Skeletal muscle satellite cell (primary cell): ENCODE results near the gene WDR37.
A peak's percentile ranks its signal among the peaks of the same experiment; 100 is the strongest.

Source experiments
- H3K27me3 ChIP-seq: 2 replicates; pipeline ENCODE4 v1.7.0; 2013; ENCODE audit warnings: low read length; ENCODE audit not compliant: control insufficient read depth, insufficient read depth
- H3K36me3 ChIP-seq: 2 replicates; pipeline ENCODE4 v1.7.0; 2013; ENCODE audit warnings: mild to moderate bottlenecking, control low read depth, low read length; ENCODE audit not compliant: insufficient read depth
- H3K4me1 ChIP-seq: 2 replicates; pipeline ENCODE4 v1.7.0; 2013; ENCODE audit warnings: low read length; ENCODE audit not compliant: control insufficient read depth, insufficient read depth
- H3K4me2 ChIP-seq: 2 replicates; pipeline ENCODE4 v1.7.0; 2013; ENCODE audit warnings: mild to moderate bottlenecking, low read length
- H3K4me3 ChIP-seq: 2 replicates; pipeline ENCODE4 v1.7.0; 2013; ENCODE audit warnings: low read length
- H3K9ac ChIP-seq: 2 replicates; pipeline ENCODE4 v1.7.0; 2013; ENCODE audit warnings: mild to moderate bottlenecking, low read depth, low read length, moderate library complexity
- H3K9me3 ChIP-seq: replicated peaks from 2 replicates; pipeline ENCODE4 v1.7.0; 2013; ENCODE audit warnings: mild to moderate bottlenecking, control low read depth, low read length

WDR37 gene

DNA sequence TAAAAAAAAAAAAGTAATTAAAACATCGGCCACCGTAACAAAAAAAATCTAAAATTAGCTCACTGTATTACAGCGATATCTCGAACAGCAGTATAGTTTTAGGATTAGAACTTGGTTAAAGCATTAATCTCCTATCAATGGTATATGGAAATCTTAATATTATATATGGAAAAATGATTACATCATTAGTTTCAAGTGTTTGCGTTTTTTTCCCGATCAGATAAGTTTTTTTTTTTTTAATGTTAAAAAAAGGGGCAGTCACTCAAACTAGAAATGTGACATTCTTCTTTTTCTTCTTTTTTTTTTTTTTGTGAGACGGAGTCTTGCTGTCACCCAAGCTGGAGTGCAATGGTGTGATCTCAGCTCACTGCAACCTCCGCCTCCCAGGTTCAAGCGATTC lies 14.7 kb upstream of the WDR37 start:
- no peaks in the 10 kb centered on the region for H3K9me3 ChIP-seq
- peaks cover 20% of the 10 kb centered on the region for H3K4me1 ChIP-seq
- no peak overlapping the region for H3K4me3 ChIP-seq
- H3K27me3 ChIP-seq, result no peaks in the 10 kb centered on the region
- H3K9ac ChIP-seq, result no peak overlapping the region
- H3K4me2 ChIP-seq, result no peak overlapping the region
- peaks cover 57% of the 10 kb centered on the region for H3K36me3 ChIP-seq

DNA sequence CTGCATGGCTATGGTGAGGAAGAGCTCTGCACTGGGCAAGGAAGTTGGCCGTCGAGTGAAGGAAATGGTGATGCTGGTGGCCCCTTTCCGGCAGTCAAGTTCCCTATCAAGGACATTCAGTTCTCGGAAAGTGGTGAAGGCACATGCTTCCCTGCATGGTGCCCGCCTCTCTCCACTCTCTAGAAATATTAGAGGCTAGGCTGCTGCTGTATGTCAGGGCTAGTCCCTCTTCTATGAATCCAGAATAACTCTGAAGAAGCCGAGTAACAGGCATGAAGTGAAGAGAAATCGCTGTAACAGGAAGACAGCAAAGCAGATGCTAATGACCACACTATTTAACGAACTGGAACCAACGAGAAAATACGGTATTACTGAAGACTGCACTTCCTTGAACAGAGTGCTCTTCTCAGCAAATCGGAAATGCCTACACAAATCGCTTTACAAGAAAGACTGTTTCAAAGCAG lies 12.6 kb upstream of the WDR37 start:
- Histone ChIP-seq H3K36me3 (peaks cover 39% of the 10 kb centered on the region), H3K27me3 (no peaks in the 10 kb centered on the region), H3K9ac (no peak overlapping the region), H3K9me3 (no peaks in the 10 kb centered on the region), H3K4me2 (peak overlapping the region; percentile 36), H3K4me3 (no peak overlapping the region), H3K4me1 (peaks cover 24% of the 10 kb centered on the region)

DNA sequence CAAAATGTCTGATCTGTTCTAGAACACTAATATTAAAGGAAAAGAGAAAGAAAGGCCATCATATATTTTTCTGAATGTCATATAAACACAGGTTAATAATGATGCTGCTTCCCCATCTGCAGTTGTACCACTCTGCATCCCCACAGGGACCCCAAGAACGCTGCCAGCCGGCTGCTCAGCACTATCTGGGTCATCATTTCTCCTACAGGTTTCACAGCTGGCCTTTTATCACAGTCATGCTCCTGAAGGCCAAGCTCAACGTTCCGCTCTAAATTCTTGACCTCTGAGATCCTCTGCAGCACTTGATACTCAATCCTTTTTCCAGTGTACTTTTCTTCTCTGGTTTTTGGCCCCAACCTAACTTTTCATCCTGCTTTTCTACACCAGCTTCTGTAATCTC lies 12.0 kb upstream of the WDR37 start:
- peaks cover 24% of the 10 kb centered on the region for H3K4me1 ChIP-seq

DNA sequence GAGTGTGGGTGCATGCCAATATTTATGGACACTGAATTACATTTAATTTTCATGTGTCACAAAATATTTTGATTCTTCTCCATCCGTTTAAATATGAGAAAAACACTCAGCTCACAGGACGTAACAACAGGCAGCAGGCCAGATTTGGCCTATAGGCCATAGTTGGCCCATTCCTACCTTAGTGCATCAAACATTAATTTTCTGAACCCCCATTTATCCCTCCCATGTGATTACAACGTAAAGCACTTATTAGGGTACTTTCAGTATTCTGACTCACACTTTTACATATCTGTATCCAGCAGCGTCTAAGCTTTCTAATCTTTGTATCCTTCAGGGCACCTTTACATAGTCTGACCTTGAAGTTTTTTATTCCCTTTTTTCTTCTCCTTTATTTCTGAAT lies 11.2 kb upstream of the WDR37 start:
- H3K4me1 ChIP-seq, result peaks cover 24% of the 10 kb centered on the region
- H3K4me3 ChIP-seq, result no peak overlapping the region
- peak overlapping the region; percentile 16 for H3K9ac ChIP-seq
- peaks cover 34% of the 10 kb centered on the region for H3K36me3 ChIP-seq
- H3K27me3 ChIP-seq, result no peaks in the 10 kb centered on the region
- H3K4me2 ChIP-seq, result peak overlapping the region; percentile 36
- H3K9me3 ChIP-seq, result no peaks in the 10 kb centered on the region

More for the DNA sequence above, 12.0 kb upstream of the WDR37 start:
- H3K9ac ChIP-seq, result peak overlapping the region; percentile 16
- no peaks in the 10 kb centered on the region for H3K9me3 ChIP-seq
- H3K4me2 ChIP-seq, result peak overlapping the region; percentile 36
- peaks cover 39% of the 10 kb centered on the region for H3K36me3 ChIP-seq
- no peak overlapping the region for H3K4me3 ChIP-seq
- no peaks in the 10 kb centered on the region for H3K27me3 ChIP-seq

DNA sequence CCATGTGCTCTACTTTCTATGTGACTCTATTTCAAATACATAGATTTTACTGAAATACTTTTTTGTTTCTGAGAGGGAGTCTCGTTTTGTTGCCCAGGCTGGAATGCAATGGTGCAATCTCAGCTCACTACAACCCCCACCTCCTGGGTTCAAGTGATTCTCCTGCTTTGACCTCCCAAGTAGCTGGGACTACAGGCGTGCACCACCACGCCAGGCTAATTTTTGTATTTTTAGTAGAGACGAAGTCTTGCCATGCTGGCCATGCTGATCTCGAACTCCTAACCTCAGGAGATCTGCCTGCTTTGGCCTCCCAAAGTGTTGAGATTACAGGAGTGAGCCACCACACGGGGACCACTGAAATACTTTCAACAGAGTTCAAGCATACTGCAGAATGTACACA lies 10.8 kb upstream of the WDR37 start:
- Histone ChIP-seq H3K4me2 (peak overlapping the region; percentile 36), H3K9me3 (no peaks in the 10 kb centered on the region), H3K9ac (no peak overlapping the region), H3K4me1 (peaks cover 26% of the 10 kb centered on the region), H3K4me3 (no peak overlapping the region), H3K27me3 (no peaks in the 10 kb centered on the region), H3K36me3 (peaks cover 30% of the 10 kb centered on the region)

DNA sequence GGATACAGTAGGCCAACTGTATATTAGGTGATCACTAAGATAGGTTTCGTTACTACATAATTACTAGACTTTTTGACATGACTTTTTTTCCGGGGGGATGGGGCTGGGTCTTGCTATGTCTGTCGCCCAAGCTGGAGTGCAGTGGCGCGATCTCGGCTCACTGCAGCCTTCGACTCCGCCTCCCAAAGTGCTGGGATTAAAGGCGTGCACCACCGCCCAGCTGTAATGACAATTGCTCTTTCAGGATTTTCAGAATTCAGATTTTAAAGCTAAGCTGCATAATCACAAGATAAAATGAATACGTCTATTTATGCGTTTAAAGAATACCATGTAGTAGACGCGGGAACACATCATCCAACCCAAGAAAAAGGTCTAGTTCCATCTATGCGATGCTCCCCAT lies 8.2 kb upstream of the WDR37 start:
- Histone ChIP-seq H3K36me3 (peaks cover 22% of the 10 kb centered on the region), H3K9ac (peak overlapping the region; percentile 95), H3K9me3 (no peaks in the 10 kb centered on the region), H3K4me2 (peak overlapping the region; percentile 92), H3K4me1 (peaks cover 33% of the 10 kb centered on the region), H3K4me3 (peak overlapping the region; percentile 91), H3K27me3 (no peaks in the 10 kb centered on the region)

DNA sequence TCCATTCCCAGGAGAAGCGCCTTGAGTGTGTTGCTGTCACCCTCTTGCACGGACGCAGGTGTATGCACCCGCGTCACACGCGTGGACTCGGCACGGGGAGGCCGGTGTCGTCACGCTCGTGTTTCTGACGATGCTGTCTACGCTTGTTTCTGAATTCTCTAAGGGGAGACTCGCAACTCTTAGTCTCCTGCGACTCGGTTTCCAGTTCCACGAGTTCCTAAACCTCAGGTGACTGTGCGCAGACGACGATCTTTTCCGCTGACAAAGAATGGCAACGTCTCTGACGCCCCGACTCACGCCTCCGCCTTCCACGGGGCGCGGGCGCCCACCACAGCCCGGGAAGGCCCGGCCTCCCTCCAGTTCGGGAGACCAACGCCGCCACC lies 7.8 kb upstream of the WDR37 start:
- Histone ChIP-seq H3K9me3 (no peaks in the 10 kb centered on the region), H3K36me3 (peaks cover 18% of the 10 kb centered on the region), H3K4me2 (peak overlapping the region; percentile 92), H3K9ac (peak overlapping the region; percentile 95), H3K27me3 (no peaks in the 10 kb centered on the region), H3K4me3 (peak overlapping the region; percentile 91), H3K4me1 (peaks cover 32% of the 10 kb centered on the region)

DNA sequence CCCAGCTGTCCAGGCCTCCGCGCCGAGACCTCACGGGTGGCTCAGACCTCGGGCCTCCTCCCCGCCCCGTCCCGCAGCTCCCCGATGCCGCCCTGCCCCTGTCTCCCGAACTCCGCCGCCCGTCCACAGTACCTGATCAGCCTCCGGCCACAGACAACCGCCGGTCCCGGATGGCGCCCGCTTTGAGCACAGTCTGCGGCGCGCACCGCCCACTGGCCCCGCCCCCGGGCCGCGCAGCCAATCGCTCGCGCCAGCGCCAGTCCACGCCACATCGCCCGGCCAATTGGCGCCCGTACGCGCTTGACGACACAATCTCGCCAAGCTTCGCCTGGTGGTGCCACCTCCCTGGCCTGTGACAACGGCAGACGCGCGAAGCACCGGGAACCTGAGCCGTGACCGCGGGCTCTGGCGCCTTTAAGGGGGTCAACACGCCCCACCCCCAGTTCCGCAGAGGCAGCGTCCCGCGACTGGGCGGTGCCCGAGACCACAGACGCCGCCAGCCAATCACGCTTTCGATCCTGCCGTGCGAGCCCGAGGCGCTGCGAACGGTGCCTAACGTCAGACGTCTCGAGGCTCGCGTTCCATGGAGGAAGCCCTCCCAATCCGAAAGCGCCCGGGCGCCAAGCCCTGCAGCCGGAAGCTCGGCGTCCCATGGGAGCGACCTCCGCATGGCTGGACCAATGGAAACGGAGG lies 7.3 kb upstream of the WDR37 start, which contains the start of gene IDI1:
IDI1 (minus strand) TSS at position 388 of the 693 bp plus-strand sequence; CDS start at position 272, 116 bp downstream.
- Histone ChIP-seq H3K9ac (peak within 1 kb of the TSS; percentile 95), H3K9me3 (no peaks in the 10 kb centered on the region), H3K27me3 (no peaks in the 10 kb centered on the region), H3K36me3 (peaks cover 12% of the 10 kb centered on the region), H3K4me1 (peaks cover 26% of the 10 kb centered on the region), H3K4me3 (peak within 1 kb of the TSS; percentile 91), H3K4me2 (peak within 1 kb of the TSS; percentile 92)

DNA sequence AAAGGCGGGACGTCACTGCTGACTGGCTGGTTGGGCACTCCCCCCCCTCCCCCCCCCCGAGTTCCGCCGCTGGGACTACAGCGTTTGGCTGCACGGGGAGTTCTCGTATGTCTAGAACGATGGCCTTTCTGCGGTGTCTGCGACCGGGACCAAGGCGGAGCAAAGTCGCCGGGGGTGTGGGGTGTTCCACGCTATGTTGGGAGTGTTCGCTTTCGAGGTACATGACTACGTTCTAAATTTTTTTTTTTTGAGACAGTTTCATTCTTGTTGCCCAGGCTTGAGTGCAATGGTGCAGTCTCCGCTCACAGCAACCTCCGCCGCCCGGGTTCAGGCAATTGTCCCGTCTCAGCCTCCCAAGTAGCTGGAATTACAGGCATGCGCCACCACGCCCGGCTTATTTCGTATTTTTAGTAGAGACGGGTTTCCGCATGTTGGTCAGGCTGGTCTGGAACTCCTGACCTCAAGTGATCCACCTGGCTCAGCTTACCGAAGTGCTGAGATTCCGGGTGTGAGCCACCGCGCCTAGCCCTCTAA lies 6.7 kb upstream of the WDR37 start:
- H3K27me3 ChIP-seq, result no peaks in the 10 kb centered on the region
- no peaks in the 10 kb centered on the region for H3K9me3 ChIP-seq
- H3K36me3 ChIP-seq, result peaks cover 15% of the 10 kb centered on the region
- peaks cover 24% of the 10 kb centered on the region for H3K4me1 ChIP-seq
- peak overlapping the region; percentile 91 for H3K4me3 ChIP-seq
- peak overlapping the region; percentile 95 for H3K9ac ChIP-seq
- H3K4me2 ChIP-seq, result peak overlapping the region; percentile 85

DNA sequence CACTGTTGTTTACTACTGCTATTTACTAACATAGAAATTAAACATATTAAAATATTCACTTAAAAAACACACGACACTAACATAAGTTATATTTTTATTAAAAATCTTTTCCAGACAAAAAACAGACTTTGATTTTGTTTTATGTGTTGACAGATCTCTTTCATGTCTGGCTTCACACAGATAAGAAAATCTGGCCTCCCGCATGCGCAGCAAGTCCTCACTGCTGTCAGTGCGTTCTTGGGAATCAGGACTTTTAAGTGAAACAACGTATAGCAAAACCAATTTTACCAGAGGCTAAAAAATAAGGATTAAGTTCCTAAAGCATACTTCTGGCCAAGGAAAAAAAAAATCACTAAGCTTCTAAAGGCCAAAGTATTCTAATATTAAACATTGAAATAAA lies 6.0 kb upstream of the WDR37 start:
- Histone ChIP-seq H3K4me1 (peaks cover 24% of the 10 kb centered on the region), H3K9me3 (no peaks in the 10 kb centered on the region), H3K4me3 (peak overlapping the region; percentile 91), H3K9ac (peak overlapping the region; percentile 95), H3K4me2 (peak overlapping the region; percentile 85), H3K36me3 (peaks cover 15% of the 10 kb centered on the region), H3K27me3 (no peaks in the 10 kb centered on the region)

DNA sequence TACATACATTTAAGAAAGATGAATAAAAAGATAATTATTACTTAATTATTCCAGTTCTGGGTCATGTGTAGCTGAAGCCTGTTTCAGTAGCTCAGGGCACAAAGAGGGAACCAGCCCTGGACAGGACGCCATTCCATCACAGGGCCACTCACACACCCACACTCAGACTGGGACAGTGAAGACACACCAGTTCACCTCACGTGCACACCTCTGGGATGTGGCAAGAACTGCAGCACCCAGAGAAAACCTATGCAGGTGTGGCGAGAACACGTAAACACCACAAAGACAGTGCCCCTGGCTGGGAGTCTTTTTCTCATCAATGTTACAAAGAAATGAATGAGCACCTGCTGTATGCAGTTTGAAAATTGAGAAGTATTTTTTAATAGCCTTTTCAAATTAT lies 5.6 kb upstream of the WDR37 start:
- no peaks in the 10 kb centered on the region for H3K27me3 ChIP-seq
- no peaks in the 10 kb centered on the region for H3K9me3 ChIP-seq
- peak overlapping the region; percentile 95 for H3K9ac ChIP-seq
- H3K36me3 ChIP-seq, result peaks cover 15% of the 10 kb centered on the region
- peak overlapping the region; percentile 85 for H3K4me2 ChIP-seq
- peak overlapping the region; percentile 91 for H3K4me3 ChIP-seq
- H3K4me1 ChIP-seq, result peaks cover 27% of the 10 kb centered on the region

DNA sequence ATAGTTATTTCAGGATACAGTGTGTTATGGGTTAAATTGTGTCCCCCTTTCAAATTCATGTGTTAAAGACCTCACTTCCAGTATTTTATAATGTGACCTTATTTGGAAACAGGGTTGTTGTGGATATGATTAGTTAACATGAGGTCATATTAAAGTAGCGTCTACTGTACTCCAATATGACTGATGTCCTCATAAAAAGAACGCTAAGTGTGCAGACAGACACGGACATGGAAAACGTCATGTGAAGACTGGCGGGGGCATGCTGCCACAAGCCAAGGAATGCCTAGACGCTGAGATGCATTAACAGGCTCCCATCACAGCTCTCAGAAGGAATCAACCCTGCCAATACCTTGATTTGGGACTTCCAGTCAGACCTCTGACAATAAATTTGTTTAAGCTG lies 1.5 kb upstream of the WDR37 start:
- no peaks in the 10 kb centered on the region for H3K27me3 ChIP-seq
- H3K4me3 ChIP-seq, result peak overlapping the region; percentile 98
- H3K9me3 ChIP-seq, result no peaks in the 10 kb centered on the region
- peaks cover 32% of the 10 kb centered on the region for H3K4me1 ChIP-seq
- H3K4me2 ChIP-seq, result peak overlapping the region; percentile 87
- H3K36me3 ChIP-seq, result peaks cover 23% of the 10 kb centered on the region
- peak overlapping the region; percentile 100 for H3K9ac ChIP-seq
